ENCODE data around the gene SPEM2. TPM values are rescaled to one million over a fixed set of nuclear protein-coding genes. Genes with fewer than 3 reads are reported as not detected.
"Not testable (repeated sequence)": the region's sequence is repeated elsewhere in the genome, so short reads cannot be mapped to it uniquely, and the experiment has no call there.

Gene SPEM2
- total RNA-seq, 1 donor: under 0.01 TPM

DNA sequence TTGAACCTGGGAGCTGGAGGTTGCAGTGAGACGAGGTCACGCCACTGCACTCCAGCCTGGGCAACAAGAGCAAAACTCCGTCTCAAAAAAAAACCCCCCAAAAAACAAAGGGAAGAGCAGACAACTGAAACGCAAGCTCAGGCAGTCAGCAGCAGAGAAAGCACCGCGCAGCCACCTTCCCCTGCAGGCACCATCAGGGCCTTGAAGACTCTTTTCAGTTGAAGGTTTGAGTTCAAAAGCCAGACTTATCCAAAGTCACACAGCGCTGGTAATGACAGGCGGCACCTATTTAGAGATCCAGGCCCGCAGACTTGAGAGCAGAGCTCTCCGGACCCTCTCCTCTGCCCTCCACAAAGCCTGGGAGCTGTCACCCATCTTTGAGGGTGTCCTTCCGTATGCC is 42.9 kb downstream of the SPEM2 start:
- DNase-seq (ENCODE audit: low read depth in 2 of 3, low spot score in 2 of 3): no peak

DNA sequence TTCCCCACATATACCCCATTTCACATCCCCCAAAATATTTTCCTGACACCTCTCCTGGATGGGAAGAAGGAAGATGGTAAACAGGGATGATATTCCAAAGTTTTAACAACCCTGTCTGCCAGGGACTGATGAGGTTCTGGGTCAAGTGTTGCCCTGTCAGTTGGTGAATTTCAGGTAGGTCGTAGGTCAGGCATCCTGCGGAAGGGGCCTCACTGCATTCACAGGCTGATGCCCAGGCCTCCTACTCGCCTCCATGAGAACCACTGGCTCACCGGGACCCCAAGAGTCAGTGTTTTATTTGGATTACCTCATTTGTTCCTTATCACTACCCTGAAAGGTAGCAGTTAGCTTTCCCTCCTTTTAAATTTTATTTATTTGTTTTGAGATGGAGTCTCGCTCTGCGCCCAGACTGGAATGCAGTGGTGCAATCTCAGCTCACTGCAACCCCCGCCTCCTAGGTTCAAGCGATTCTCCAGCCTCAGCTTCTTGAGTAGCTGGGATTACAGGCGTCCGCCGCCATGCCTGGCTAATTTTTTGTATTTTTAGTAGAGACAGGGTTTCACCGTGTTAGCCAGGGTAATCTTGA is 43.5 kb downstream of the SPEM2 start:
- no peak for DNase-seq (ENCODE audit: low read depth in 2 of 3, low spot score in 2 of 3)

DNA sequence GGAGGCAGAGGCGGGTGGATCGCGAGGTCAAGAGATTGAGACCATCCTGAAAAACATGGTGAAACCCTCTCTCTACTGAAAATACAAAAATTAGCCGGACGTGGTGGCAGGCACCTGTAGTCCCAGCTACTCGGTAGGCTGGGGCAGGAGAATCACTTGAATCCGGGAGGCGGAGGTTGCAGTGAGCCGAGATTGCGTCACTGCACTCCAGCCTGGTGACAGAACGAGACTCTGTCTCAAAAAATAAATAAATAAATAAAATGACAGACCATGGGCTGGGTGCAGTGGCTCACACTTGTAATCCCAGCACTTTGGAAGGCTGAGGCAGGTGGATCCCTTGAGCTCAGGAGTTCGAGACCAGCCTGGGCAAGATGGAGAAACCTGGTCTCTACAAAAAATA is 44.4 kb downstream of the SPEM2 start:
- DNase-seq (ENCODE audit: low read depth in 2 of 3, low spot score in 2 of 3): not testable (repeated sequence)

DNA sequence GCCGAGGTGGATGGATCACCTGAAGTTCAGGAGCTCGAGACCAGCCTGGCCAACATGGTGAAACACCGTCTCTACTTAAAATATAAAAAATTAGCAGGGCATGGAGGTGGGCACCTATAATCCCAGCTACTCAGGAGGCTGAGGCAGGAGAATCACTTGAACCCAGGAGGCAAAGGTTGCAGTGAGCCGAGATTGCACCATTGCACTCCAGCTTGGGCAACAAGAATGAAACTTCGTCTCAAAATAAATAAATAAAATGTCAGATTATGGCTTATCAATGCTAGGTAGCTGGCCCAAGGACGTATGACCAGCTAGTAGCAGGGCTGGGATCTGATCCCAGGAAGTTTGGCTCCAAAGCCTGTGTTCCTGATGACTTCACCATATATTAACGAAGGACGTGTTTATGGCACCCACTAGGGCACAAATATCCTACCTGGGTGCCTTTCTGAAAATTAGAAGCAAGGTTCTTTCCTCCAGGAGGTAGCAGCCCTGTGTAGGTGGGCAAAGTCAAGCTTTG is 45.1 kb downstream of the SPEM2 start:
- not testable (repeated sequence) for DNase-seq (ENCODE audit: low read depth in 2 of 3, low spot score in 2 of 3)

DNA sequence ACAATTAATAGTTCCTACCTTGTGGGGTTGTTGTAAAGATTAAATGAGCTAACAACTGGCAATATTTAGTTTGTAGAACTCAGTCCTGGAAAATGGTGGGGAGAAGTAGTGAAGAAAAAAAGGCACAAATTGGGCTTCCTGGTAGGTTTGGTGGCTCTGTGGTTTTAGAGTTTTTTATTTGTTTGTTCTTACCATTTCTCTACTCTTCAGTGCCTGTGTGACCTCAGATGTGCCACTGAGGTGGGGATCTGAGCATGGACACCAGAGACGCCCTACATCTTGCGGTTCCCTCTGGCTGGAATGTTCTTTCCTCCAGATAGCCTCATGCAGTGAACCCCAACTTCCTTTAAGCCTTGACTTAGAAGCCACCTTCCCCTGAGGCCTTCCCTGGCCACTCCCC is 46.3 kb downstream of the SPEM2 start:
- no peak for DNase-seq (ENCODE audit: low read depth in 2 of 3, low spot score in 2 of 3)

DNA sequence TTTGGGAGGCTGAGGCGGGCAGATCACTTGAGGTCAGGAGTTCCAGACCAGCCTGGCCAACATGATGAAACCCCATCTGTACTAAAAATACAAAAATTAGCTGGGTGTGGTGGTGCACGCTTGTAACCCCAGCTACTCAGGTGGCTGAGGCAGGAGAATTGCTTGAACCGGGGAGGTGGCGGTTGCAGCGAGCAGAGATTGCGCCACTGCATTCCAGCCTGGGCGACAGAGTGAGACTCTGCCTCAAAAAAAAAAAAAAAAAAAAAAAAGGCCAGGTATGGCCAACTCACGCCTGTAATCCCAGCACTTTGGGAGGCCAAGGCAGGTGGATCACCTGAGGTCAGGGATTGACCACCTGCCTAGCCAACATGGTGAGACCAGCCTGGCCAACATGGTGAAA is 49.4 kb downstream of the SPEM2 start:
- not testable (repeated sequence) for DNase-seq (ENCODE audit: low read depth in 2 of 3, low spot score in 2 of 3)

DNA sequence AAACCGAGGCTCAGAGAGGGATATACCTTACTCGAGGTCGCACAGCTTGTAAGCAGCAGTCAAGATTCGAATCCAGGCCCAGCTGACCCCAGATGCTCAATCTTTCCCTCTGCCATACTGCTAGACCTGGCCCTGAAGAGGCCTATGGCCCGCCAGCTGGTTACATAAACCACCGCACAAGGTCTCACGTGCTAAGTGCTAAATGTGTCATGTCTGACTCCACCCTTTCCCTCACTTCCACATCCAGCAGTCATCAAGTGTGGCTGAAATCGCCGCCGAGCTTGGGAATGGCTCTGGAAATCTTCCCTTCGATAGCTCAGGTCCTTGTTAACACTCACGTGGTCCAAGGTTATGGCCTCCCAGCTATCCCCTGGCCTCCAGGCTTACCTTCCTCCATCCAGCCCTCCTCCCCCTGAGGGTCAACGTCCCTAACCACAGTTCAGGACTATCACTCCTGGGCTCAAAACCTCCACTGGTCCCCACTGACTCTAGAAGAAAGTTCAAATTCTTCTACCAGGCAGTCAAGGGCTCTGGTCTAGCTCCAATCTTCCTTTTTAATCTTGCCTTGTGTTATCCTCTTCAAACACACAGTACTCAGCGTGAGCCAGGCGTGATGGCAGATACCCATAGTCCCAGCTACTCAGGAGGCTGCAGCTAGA is 50.5 kb downstream of the SPEM2 start:
- peak in 1 of 3 donors; percentile 42 for DNase-seq (ENCODE audit: low read depth in 2 of 3, low spot score in 2 of 3)

DNA sequence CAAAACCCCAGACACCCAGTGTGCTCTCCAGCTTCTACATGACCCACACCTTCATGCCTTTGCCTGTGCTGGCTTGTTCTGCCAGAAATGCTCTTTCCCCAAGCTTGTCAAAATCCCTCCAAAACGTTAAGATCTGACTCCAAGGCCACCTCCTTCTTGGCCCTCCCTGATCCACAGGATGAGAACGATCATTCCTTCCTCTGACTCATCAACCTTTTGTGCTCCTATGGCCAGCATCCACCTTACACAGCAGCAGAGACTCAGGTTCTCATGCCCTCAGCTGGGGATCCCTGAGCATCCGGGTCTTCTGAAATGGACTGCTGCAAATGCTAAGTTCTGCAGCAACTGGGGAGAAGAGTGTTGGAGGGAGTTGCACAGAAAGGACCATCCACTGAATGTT is 51.1 kb downstream of the SPEM2 start:
- no peak for DNase-seq (ENCODE audit: low read depth in 2 of 3, low spot score in 2 of 3)

DNA sequence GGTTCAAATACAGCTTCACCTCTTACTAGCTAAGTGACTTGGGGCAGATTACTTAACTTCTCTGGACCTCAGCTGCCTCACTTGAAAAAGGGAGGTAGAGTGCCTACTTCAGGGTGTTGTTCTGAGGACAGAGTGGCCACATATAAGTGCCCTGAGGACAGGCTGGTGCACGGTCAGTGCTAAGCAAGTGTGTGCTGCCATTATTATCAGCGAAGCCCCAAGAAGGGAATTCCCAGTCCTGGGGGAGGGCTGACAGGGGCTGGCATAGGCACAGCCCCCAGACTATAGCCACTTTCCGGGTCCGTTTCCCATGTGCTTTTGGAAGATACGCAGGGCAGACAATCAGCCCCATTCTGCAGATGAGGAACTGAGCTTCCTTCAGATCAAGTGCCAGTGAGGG is 51.5 kb downstream of the SPEM2 start:
- no peak for DNase-seq (ENCODE audit: low read depth in 2 of 3, low spot score in 2 of 3)

Other genes with a start within 250 kb of the SPEM2 start
- gene ASGR1, start 246.2 kb upstream of the SPEM2 start, total RNA-seq: 7.3 TPM
- 26.9 TPM for gene DLG4, start 205.8 kb upstream of the SPEM2 start, total RNA-seq
- 191 TPM for gene ACADVL, start 205.7 kb upstream of the SPEM2 start, total RNA-seq
- gene DVL2, start 191.1 kb upstream of the SPEM2 start, total RNA-seq: 78.6 TPM
- gene PHF23, start 186.2 kb upstream of the SPEM2 start, total RNA-seq: 24.2 TPM
- 121 TPM for gene GABARAP, start 183.2 kb upstream of the SPEM2 start, total RNA-seq
- 62.7 TPM for gene CTDNEP1, start 173.9 kb upstream of the SPEM2 start, total RNA-seq
- 54.7 TPM for gene ELP5, start 173.4 kb upstream of the SPEM2 start, total RNA-seq
- 9.7 TPM for gene CLDN7, start 163.1 kb upstream of the SPEM2 start, total RNA-seq
- gene SLC2A4, start 143.9 kb upstream of the SPEM2 start, total RNA-seq: 1.9 TPM
- gene YBX2, start 131.0 kb upstream of the SPEM2 start, total RNA-seq: 0.27 TPM
- 522 TPM for gene EIF5A, start 118.0 kb upstream of the SPEM2 start, total RNA-seq
- gene GPS2, start 110.3 kb upstream of the SPEM2 start, total RNA-seq: 70.3 TPM
- 37.4 TPM for gene NEURL4, start 96.3 kb upstream of the SPEM2 start, total RNA-seq
- gene ACAP1, start 89.1 kb upstream of the SPEM2 start, total RNA-seq: 109 TPM
- gene KCTD11, start 73.5 kb upstream of the SPEM2 start, total RNA-seq: 5.1 TPM
- gene TMEM95, start 70.5 kb upstream of the SPEM2 start, total RNA-seq: not detected
- gene TNK1, start 44.5 kb upstream of the SPEM2 start, total RNA-seq: 4.3 TPM
- gene PLSCR3, start 31.1 kb upstream of the SPEM2 start, total RNA-seq: 26.9 TPM
- gene TMEM256, start 21.5 kb upstream of the SPEM2 start, total RNA-seq: 141 TPM
- 6.7 TPM for gene NLGN2, start 17.8 kb upstream of the SPEM2 start, total RNA-seq
- gene SPEM1, start 5.3 kb upstream of the SPEM2 start, total RNA-seq: not detected
- gene SPEM3, start 3.2 kb downstream of the SPEM2 start, total RNA-seq: not detected
- 17.0 TPM for gene TMEM102, start 9.8 kb downstream of the SPEM2 start, total RNA-seq
- gene FGF11, start 13.9 kb downstream of the SPEM2 start, total RNA-seq: 0.54 TPM
- gene CHRNB1, start 19.4 kb downstream of the SPEM2 start, total RNA-seq: 26.1 TPM
- 17.8 TPM for gene ZBTB4, start 54.0 kb downstream of the SPEM2 start, total RNA-seq
- gene SLC35G6, start 55.8 kb downstream of the SPEM2 start, total RNA-seq: not detected
- 234 TPM for gene POLR2A, start 58.8 kb downstream of the SPEM2 start, total RNA-seq
- 11.0 TPM for gene TNFSF12, start 123.4 kb downstream of the SPEM2 start, total RNA-seq
- gene TNFSF13, start 133.1 kb downstream of the SPEM2 start, total RNA-seq: 15.3 TPM
- gene SENP3, start 136.3 kb downstream of the SPEM2 start, total RNA-seq: 50.1 TPM
- gene CD68, start 154.0 kb downstream of the SPEM2 start, total RNA-seq: 16.4 TPM
- gene MPDU1, start 158.2 kb downstream of the SPEM2 start, total RNA-seq: 118 TPM
- gene SOX15, start 164.5 kb downstream of the SPEM2 start, total RNA-seq: 0.81 TPM
- 22.6 TPM for gene FXR2, start 189.3 kb downstream of the SPEM2 start, total RNA-seq
- gene SAT2, start 202.2 kb downstream of the SPEM2 start, total RNA-seq: 14.0 TPM
- gene SHBG, start 204.5 kb downstream of the SPEM2 start, total RNA-seq: not detected
- gene ATP1B2, start 225.3 kb downstream of the SPEM2 start, total RNA-seq: not detected